WERI-Rb-1 (cell line): ENCODE data around the gene PRRT1.
A peak's percentile ranks its signal among the peaks of the same experiment; 100 is the strongest.

ENCODE experiments used
- DNase-seq: peaks from one replicate; pipeline ENCODE4 v3.0.0-alpha.2; 2020
- H3K27ac ChIP-seq: fragments of 250-450 bp; sonication (Bioruptor Pico); 2 replicates; pipeline ENCODE4 v1.5.1; 2020; ENCODE audit warnings: mild to moderate bottlenecking, moderate library complexity
- H3K27me3 ChIP-seq: fragments of 250-450 bp; sonication (Bioruptor Pico); 2 replicates; pipeline ENCODE4 v1.5.1; 2021; ENCODE audit warnings: mild to moderate bottlenecking, low read depth, moderate library complexity; ENCODE audit not compliant: insufficient read depth, severe bottlenecking
- H3K36me3 ChIP-seq: fragments of 250-450 bp; sonication (Bioruptor Pico); 2 replicates; pipeline ENCODE4 v1.5.1; 2020; ENCODE audit warnings: mild to moderate bottlenecking, moderate library complexity
- H3K4me3 ChIP-seq: 2 replicates; pipeline ENCODE4 v1.5.1; 2011; ENCODE audit warnings: low read depth, mild to moderate bottlenecking, control low read depth, low read length
- H3K9me3 ChIP-seq: fragments of 250-450 bp; sonication (Bioruptor Pico); 2 replicates; pipeline ENCODE4 v1.5.1; 2021; ENCODE audit warnings: mild to moderate bottlenecking, moderate library complexity; ENCODE audit not compliant: severe bottlenecking
- CTCF ChIP-seq: IDR thresholded peaks from 2 replicates; pipeline ENCODE4 v1.5.1; 2011; ENCODE audit warnings: low read depth, mild to moderate bottlenecking, control low read depth, inconsistent platforms, low read length

The PRRT1 gene

DNA sequence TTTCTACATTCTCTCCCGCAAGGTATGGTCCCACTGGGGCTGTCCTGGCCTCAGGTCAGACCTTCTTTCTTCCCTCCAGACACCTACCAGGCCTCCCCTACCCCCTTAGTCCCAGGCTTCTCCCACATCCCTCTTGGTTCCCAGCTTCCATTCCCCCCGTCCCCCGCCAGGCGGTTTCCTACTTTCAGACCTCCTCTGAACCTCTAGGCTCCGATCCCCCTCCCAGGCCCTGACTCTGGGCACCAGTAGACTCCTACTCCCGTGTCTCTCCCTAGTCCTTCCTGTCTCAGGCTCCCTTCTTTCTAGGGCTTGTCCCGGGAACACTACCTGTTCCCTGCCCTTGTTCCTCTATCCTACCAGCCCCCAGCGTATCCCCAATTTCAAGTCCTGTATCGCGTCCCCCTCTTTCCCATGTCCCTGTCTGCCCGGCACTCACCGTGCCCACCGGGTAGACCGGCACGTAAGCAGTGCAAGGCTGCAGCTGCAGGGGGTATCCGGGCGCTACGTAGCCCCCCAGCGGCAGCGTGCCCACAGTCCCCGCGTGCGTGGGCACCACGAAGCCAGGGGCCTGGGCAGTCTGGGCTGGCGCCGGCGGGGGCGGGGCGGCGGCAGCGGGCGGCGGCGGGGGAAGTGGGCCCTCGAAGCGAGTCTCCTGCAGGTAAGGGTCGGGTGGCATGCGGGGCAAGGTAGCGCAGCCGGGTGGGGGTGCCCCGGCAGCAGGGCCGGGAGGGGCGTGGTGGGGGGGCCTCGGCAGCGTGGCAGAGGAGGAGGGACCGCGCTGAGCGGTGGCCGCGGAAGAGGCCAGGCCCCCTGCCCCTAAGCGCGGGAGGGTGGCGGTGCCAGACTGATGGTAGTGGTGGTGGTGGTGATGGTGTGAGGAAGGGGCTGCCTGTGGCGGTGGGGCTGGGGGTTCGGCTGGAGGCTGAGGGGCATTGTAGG, 1.5 kb downstream of the PRRT1 start:
- Histone ChIP-seq H3K36me3 (peaks cover 8% of the 10 kb centered on the region), H3K27ac (peak overlapping the region; percentile 60), H3K27me3 (no peaks in the 10 kb centered on the region), H3K4me3 (no peak overlapping the region), H3K9me3 (peaks cover 2% of the 10 kb centered on the region)
- no peak for TF ChIP-seq CTCF
- DNase-seq: no peak

DNA sequence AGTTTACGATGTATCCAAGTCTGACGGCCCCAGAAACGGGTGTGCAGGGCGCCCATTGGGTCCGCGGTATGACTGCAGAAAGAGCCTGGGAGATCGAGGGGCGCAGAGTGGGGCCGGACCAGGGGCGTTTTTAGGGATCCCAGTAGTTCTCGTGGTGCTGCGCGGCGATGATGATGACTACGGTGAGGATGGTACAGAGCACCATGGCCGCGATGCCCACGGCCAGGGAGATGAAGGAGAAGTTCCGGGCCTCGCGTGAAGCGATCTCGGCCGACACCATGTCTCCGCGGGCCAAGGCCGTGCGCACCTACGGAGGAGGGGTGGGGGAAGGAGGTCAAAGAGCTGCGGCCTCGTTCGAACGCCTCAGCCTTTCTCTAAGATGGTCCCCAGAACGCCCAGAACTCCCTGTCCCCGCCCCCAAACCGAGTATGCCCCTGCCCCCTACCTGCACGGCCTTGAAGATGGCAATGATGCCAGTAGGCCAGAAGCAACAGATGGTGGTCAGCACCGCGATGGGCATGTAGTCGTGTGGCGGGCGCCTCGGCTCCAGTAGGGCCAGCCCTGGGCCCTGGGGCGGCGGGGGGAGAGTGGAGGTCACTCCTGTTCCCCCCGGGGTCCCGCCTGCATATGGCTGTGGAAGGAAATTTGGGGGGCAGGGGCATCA, 2.5 kb downstream of the PRRT1 start:
- H3K9me3 ChIP-seq: peaks cover 2% of the 10 kb centered on the region
- no peak overlapping the region for H3K27ac ChIP-seq

DNA sequence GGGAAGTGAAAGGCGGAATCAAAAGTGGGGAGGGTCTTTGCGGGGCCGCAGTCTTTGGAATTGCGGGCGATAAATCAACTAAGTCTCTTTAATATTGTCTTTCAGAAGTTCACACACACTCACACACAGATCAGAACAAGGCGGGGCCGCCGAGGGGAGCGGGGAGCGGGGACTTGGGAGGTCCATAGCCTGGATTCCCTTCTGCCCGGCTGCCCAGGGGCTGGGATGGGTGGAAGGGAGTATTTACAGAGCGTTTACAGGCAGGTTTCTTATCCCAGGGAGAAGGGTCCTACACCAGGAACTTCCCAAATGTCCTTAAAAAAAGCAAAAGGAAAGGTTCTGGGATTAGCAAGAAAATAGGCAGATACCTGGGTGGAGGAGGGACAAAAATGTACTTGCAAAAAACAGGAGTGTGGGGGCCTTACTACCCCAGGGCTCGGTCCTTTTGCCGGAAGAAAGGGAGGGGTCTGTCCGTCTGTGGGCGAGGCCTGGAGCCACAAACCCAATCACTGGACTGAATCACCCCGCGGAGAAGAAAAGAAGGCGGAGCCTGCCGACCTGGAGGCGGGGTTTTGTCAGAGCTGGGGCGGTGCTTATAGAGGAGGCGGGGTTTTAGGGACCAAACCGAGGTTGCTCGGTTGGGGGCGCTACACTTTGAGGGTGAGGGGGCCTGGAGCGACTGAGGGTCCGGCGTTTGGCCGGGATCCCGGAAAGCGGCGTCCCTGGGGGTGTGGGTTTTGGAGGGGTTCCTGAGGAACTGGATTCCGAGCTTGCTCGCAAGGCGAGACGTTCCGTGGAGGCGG, 3.2 kb downstream of the PRRT1 start:
- DNase-seq: no peak
- H3K27ac ChIP-seq: no peak overlapping the region
- peaks cover 8% of the 10 kb centered on the region for H3K36me3 ChIP-seq
- no peaks in the 10 kb centered on the region for H3K27me3 ChIP-seq
- peaks cover 2% of the 10 kb centered on the region for H3K9me3 ChIP-seq
- no peak for TF ChIP-seq CTCF
- no peak overlapping the region for H3K4me3 ChIP-seq

More for the DNA sequence above, 2.5 kb downstream of the PRRT1 start:
- H3K36me3 ChIP-seq: peaks cover 8% of the 10 kb centered on the region
- TF ChIP-seq CTCF: no peak
- H3K4me3 ChIP-seq: no peak overlapping the region
- no peaks in the 10 kb centered on the region for H3K27me3 ChIP-seq
- DNase-seq: no peak

DNA sequence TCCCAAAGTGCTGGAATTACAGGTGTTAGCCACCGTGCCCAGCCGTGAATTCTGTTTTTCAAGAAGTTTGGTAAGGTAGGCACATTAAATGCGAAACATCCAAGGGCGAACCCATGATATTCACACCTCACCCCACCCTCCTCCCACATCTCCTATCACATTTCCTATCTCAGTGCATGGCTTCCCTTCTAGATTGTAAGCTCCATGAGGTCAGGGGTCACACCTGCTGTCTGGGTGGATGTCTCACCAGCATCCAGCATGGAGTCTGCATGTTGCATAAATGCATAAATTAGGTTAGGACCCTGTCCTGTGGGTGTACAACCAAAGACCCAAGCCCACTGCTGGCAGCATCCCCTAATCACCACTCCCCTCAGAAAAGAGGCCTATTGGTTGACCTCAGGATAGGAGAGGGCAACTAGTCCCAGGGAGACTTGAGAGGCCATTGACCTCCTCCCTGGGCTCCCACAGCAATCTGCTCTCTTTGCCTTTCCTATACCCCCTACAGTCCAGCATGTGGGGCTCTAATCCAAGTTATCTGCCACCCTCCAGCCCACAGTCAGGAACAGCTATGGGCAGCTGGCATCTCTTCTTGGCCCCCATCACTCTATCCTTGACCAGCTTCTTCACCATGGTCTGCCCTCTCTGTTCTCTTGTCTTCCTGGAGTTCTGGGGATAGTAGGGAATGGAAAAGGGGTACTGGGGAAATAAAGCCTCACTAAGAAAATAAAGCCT, 4.2 kb downstream of the PRRT1 start:
- Histone ChIP-seq H3K27ac (no peak overlapping the region), H3K4me3 (no peak overlapping the region), H3K36me3 (peaks cover 8% of the 10 kb centered on the region), H3K9me3 (peaks cover 2% of the 10 kb centered on the region), H3K27me3 (no peaks in the 10 kb centered on the region)
- TF ChIP-seq CTCF: no peak
- no peak for DNase-seq

DNA sequence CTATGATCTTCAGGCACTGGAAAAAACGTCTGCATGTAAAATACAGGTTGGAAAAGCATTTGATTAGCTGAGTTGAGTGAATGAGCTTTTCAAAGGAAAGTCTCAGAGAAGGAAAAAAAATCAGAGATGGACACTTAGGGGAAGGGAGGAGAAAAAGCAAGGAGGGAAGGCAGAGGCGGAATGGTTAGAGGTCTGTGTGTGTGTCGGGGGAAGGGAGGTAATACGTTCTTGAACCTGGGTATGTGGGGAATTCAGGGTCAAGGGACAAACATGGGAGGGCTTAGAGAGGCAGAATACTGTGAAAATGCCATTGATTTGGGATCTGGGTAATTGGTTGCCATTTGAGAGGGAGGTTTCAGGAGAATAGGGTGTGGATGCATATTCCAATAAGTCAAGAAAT, 5.1 kb downstream of the PRRT1 start:
- H3K27me3 ChIP-seq: no peaks in the 10 kb centered on the region
- H3K9me3 ChIP-seq: peaks cover 2% of the 10 kb centered on the region
- peaks cover 8% of the 10 kb centered on the region for H3K36me3 ChIP-seq
- no peak overlapping the region for H3K4me3 ChIP-seq
- no peak for DNase-seq
- no peak overlapping the region for H3K27ac ChIP-seq
- no peak for TF ChIP-seq CTCF
